Upper lobe of left lung (tissue), 6 donors: ENCODE data around the gene CENPO. TPM values are rescaled to one million over a fixed set of nuclear protein-coding genes. Genes with fewer than 3 reads are reported as not detected.

ENCODE experiments used
- ATAC-seq, 2 donors: fragments of 200-7000 bp; cut with Tn5 transposase; one replicate each; pipeline ENCODE4 v1.9.1; 2022; ENCODE audit warnings: mild to moderate bottlenecking in 2 of 2, moderate library complexity in 2 of 2; ENCODE audit not compliant: low FRiP score in 2 of 2
- DNase-seq, 2 donors: peaks; one replicate each; pipeline ENCODE4 v3.0.0-alpha.2; 2019 to 2020
- H3K27ac ChIP-seq, 4 donors: fragments of 200-600 bp; sonication (generic); one replicate each; pipeline ENCODE4 v1.5.1; 2016 to 2019
- H3K27me3 ChIP-seq, 4 donors: fragments of 200-600 bp; sonication (generic); one replicate each; pipeline ENCODE4 v1.5.1; 2017 to 2019
- H3K36me3 ChIP-seq, 4 donors: fragments of 200-600 bp; sonication (generic); one replicate each; pipeline ENCODE4 v1.5.1; 2016 to 2019
- H3K4me1 ChIP-seq, 4 donors: fragments of 200-600 bp; sonication (generic); one replicate each; pipeline ENCODE4 v1.5.1; 2018 to 2019
- H3K4me3 ChIP-seq, 4 donors: fragments of 200-600 bp; sonication (generic); one replicate each; pipeline ENCODE4 v1.5.1; 2017 to 2019; ENCODE audit warnings: mild to moderate bottlenecking in 2 of 4, moderate library complexity in 1 of 4
- H3K9me3 ChIP-seq, 4 donors: fragments of 200-600 bp; sonication (generic); one replicate each; pipeline ENCODE4 v1.5.1; 2018 to 2019
- EP300 ChIP-seq, 4 donors: sonication (generic); formaldehyde crosslinking; IDR thresholded peaks; one replicate each; pipeline ENCODE4 v1.5.1; 2017; ENCODE audit warnings: antibody characterized with exemption in 4 of 4, control low read depth in 2 of 4
- POLR2A ChIP-seq, 4 donors: fragments of 450-650 bp; IDR thresholded peaks; one replicate each; pipeline ENCODE4 v1.5.1; 2016 to 2017; ENCODE audit warnings: antibody characterized with exemption in 4 of 4, mild to moderate bottlenecking in 2 of 4
- POLR2AphosphoS5 ChIP-seq, 2 donors: sonication (generic); formaldehyde crosslinking; IDR thresholded peaks; one replicate each; pipeline ENCODE4 v1.5.1; 2017; ENCODE audit warnings: antibody characterized with exemption in 2 of 2
- WGBS, 2 donors: methylation state at CpG; one replicate each; pipeline ENCODE4 v1.1.5; 2017 to 2018; 5-methylcytosine and 5-hydroxymethylcytosine counted together
- total RNA-seq, 6 donors: library from RNA; depleted of rRNA in 4 of 6; stranded (reverse); fragments of >200 nt in 4 of 6; gene quantifications; one replicate each; pipeline versions ENCODE4 v1.1.0 to v1.2.1, GENCODE V29; 2016 to 2021
- TF ChIP-seq, protein P1 (sequence below), 6 experiments: fragments of 450-650 bp in 4 of 6; fragments of 200-600 bp in 2 of 6; sonication (generic) in 2 of 6; IDR thresholded peaks; one replicate each; pipeline ENCODE4 v1.5.1; 2016 to 2019; ENCODE audit warnings: antibody characterized with exemption in 6 of 6
- donor health status: DM: no; HTN: no; CAD: no; lungs with moderate emphysema.
- donor health status: DM: no; HTN: yes; CAD: no; lungs with severe emphysema.

CENPO gene
- total RNA-seq, 6 donors from 2014 or later: 4.9 to 8.7 (median 7.2) TPM

DNA sequence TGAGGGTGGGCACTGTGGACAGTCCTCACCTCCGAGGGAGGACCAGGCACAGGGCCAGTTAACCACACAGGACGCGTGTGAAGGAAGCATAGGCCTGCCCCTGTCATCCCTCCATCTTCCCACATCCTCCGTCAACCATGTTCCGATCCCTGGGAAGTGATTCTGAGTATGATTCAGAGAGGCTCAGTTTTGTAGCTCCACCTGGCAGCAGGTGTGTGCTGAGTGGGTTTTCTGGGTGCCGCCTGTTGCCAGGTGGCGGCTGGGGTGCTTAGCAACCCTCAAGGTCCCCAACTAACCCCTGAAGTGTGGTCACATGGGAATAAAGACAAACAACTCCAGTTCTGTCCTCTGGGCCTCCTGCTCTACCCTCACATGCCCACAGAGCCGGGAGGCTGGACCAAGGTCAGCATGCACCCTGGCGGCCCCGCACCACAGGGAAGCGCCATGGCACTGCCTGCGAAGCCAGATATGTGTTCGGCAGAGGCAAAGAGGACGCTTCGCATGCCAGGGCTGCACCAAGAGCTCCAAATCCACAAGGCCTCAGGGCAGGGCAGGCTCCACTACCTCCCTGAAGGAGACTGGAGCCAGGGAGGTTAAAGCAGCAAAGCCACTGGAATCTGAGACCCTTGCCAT is 66.9 kb downstream of the CENPO start:
- ATAC-seq: no peak
- no peaks in the 10 kb centered on the region for H3K4me1 ChIP-seq
- TF ChIP-seq EP300 (IDR thresholded peaks at IDR 0.05): no peak
- TF ChIP-seq, protein P1, sequence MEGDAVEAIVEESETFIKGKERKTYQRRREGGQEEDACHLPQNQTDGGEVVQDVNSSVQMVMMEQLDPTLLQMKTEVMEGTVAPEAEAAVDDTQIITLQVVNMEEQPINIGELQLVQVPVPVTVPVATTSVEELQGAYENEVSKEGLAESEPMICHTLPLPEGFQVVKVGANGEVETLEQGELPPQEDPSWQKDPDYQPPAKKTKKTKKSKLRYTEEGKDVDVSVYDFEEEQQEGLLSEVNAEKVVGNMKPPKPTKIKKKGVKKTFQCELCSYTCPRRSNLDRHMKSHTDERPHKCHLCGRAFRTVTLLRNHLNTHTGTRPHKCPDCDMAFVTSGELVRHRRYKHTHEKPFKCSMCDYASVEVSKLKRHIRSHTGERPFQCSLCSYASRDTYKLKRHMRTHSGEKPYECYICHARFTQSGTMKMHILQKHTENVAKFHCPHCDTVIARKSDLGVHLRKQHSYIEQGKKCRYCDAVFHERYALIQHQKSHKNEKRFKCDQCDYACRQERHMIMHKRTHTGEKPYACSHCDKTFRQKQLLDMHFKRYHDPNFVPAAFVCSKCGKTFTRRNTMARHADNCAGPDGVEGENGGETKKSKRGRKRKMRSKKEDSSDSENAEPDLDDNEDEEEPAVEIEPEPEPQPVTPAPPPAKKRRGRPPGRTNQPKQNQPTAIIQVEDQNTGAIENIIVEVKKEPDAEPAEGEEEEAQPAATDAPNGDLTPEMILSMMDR (IDR thresholded peaks at IDR 0.05): no peak
- no peak for TF ChIP-seq POLR2AphosphoS5 (IDR thresholded peaks at IDR 0.05)
- no peak for TF ChIP-seq POLR2A (IDR thresholded peaks at IDR 0.05)
- no peaks in the 10 kb centered on the region for H3K36me3 ChIP-seq
- H3K4me3 ChIP-seq: no peak overlapping the region
- H3K9me3 ChIP-seq: no peaks in the 10 kb centered on the region
- no peak overlapping the region for H3K27ac ChIP-seq
- WGBS, 2 donors: 79 to 83% methylated on average over 7 to 15 of the region's 15 CpGs
- no peak for DNase-seq
- H3K27me3 ChIP-seq: no peaks in the 10 kb centered on the region

DNA sequence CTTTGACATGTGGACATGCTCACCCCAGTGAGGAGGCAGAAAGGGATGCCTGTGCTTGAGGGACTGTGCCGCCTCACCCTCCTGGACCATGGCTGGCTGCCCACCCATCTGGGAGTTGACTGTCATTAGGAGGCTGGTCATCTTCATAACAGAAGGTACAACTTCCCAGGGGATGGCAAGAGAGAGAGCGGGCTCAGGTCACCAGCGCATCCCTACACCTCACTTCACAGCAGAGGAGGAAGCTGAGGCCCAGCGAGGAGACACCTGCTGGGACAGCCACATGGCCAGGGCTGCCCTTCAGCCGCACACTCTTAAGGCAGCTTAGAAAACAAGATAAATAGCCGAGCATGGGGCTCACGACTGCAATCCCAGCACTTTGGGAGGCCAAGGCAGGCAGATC is 67.4 kb downstream of the CENPO start:
- Histone ChIP-seq H3K9me3 (no peaks in the 10 kb centered on the region), H3K27ac (no peak overlapping the region), H3K36me3 (no peaks in the 10 kb centered on the region), H3K27me3 (no peaks in the 10 kb centered on the region), H3K4me1 (no peaks in the 10 kb centered on the region), H3K4me3 (no peak overlapping the region)
- TF ChIP-seq POLR2A (IDR thresholded peaks at IDR 0.05) (no peak), POLR2AphosphoS5 (IDR thresholded peaks at IDR 0.05) (no peak), EP300 (IDR thresholded peaks at IDR 0.05) (no peak)
- TF ChIP-seq, protein P1 (IDR thresholded peaks at IDR 0.05): no peak
- DNase-seq (no peak), ATAC-seq (no peak)
- 93 to 96% methylated on average over 4 to 7 of the region's 7 CpGs for WGBS, 2 donors

DNA sequence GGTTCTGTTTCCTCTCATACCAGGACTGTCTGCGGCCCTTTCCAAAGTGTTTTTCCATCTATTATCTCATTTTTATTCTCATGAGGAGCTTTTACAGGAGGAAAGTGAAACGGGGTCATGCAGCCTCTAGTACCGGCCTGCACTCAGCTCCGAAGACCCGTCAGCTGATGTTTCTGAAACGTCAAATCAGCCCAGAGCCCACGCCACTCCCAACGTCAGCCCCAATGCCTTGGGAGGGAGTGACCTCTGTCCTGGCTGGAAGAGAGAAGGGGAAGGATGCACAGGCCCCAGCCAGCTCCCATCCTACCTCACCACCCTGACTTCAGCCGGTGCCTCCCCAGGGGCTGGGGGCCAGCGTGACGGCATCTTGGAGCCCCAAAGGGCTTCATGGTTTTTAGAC is 68.3 kb downstream of the CENPO start:
- 83 to 92% methylated on average over 11 of the region's 11 CpGs for WGBS, 2 donors
- Histone ChIP-seq H3K4me3 (no peak overlapping the region), H3K36me3 (no peaks in the 10 kb centered on the region), H3K9me3 (no peaks in the 10 kb centered on the region), H3K27ac (no peak overlapping the region), H3K27me3 (no peaks in the 10 kb centered on the region), H3K4me1 (no peaks in the 10 kb centered on the region)
- no peak for TF ChIP-seq EP300 (IDR thresholded peaks at IDR 0.05)
- no peak for TF ChIP-seq POLR2AphosphoS5 (IDR thresholded peaks at IDR 0.05)
- TF ChIP-seq POLR2A (IDR thresholded peaks at IDR 0.05): no peak
- TF ChIP-seq, protein P1 (IDR thresholded peaks at IDR 0.05): no peak
- ATAC-seq: peak in 1 of 2 donors; percentile 74
- DNase-seq: no peak

DNA sequence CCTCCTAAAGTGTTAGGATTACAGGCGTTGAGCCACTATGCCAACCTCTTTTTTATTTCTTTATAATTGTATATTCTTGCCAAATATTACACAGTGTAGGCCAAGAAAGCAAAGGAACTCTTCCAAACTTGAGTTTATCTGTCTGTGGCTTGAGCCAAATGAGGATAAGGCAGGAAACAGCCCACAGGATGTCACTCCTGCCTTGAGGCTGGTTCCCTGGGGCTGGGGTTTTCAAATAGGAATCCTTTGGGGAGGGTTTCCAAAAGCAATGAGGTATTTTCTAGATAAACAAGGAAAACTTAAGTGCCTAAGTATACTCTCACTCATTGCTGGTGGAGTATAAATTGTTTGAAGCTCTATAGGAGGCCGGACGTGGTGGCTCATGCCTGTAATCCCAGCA is 70.4 kb downstream of the CENPO start:
- H3K27me3 ChIP-seq: no peaks in the 10 kb centered on the region
- TF ChIP-seq POLR2A (IDR thresholded peaks at IDR 0.05): no peak
- TF ChIP-seq, protein P1 (IDR thresholded peaks at IDR 0.05): no peak
- no peak for TF ChIP-seq POLR2AphosphoS5 (IDR thresholded peaks at IDR 0.05)
- no peak for TF ChIP-seq EP300 (IDR thresholded peaks at IDR 0.05)
- H3K4me1 ChIP-seq: no peaks in the 10 kb centered on the region
- H3K9me3 ChIP-seq: no peaks in the 10 kb centered on the region
- H3K4me3 ChIP-seq: no peak overlapping the region
- DNase-seq: no peak
- no peaks in the 10 kb centered on the region for H3K36me3 ChIP-seq
- H3K27ac ChIP-seq: no peak overlapping the region
- 88 to 89% methylated on average over 3 of the region's 3 CpGs for WGBS, 2 donors
- no peak for ATAC-seq

DNA sequence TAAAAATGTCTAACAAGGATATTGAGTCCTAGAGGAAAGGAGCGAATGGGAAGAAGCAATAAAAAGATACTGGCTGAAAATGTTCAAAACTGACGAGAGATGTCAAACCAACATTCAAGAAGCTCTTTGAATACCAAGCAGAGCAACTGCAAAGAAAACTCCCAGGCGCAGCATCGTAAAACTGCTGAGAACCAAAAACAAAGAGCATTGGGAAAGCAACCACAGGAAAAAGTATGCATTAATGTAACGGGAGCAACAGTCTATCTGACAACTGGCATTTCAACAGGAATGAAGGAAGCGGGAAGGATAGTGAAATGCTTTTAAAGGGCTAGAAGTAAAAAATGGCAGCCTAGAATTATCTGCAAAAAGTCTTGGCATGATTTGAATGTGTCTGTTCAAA is 73.7 kb downstream of the CENPO start:
- Histone ChIP-seq H3K4me3 (no peak overlapping the region), H3K36me3 (no peaks in the 10 kb centered on the region), H3K27me3 (no peaks in the 10 kb centered on the region), H3K4me1 (peaks cover 0 to 3% (median under 1%) of the 10 kb centered on the region in 4 donors), H3K9me3 (no peaks in the 10 kb centered on the region), H3K27ac (no peak overlapping the region)
- TF ChIP-seq EP300 (IDR thresholded peaks at IDR 0.05) (no peak), POLR2AphosphoS5 (IDR thresholded peaks at IDR 0.05) (no peak), POLR2A (IDR thresholded peaks at IDR 0.05) (no peak)
- TF ChIP-seq, protein P1 (IDR thresholded peaks at IDR 0.05): no peak
- WGBS, 2 donors: 84 to 88% methylated on average over 6 of the region's 6 CpGs
- ATAC-seq: no peak
- no peak for DNase-seq
